Stimulated activated effector memory CD8-positive, alpha-beta T cell treated with anti-CD3 and anti-CD28 coated beads, Interleukin-12 subunit alpha, Interleukin-12 subunit beta, amount 100 ng/mL, for 72 hours (primary cell): Measurements from ENCODE around the gene CD6.
A peak's percentile ranks its signal among the peaks of the same experiment; 100 is the strongest.

ENCODE experiments used
- ATAC-seq: fragments of 150-1000 bp; cut with Tn5 transposase; 2 replicates; pipeline ENCODE4 v1.10.0; 2021
- DNase-seq, 2 donors: peaks; one replicate each; pipeline ENCODE4 v3.0.0; 2021 to 2022; ENCODE audit warnings: low spot score in 2 of 2
- H3K27ac Mint-ChIP-seq: one replicate; pipeline ENCODE4 v1.8.0; 2022; ENCODE audit warnings: mild to moderate bottlenecking, mixed read lengths
- H3K36me3 Mint-ChIP-seq: one replicate; pipeline ENCODE4 v1.8.0; 2022; ENCODE audit warnings: mild to moderate bottlenecking, mixed read lengths
- H3K4me1 Mint-ChIP-seq: one replicate; pipeline ENCODE4 v1.8.0; 2022; ENCODE audit warnings: mixed read lengths
- H3K4me3 Mint-ChIP-seq: one replicate; pipeline ENCODE4 v1.8.0; 2022; ENCODE audit warnings: mild to moderate bottlenecking, mixed read lengths
- H3K9me3 Mint-ChIP-seq: one replicate; pipeline ENCODE4 v1.8.0; 2022; ENCODE audit warnings: mixed read lengths

Gene CD6

GRCh38 chr11:60942970-60943565 lies 28.4 kb upstream of the CD6 start:
- no peak for ATAC-seq
- Mint-ChIP-seq H3K4me3 (no peak overlapping the region), H3K36me3 (peaks cover 10% of the 10 kb centered on the region), H3K4me1 (peaks cover 11% of the 10 kb centered on the region), H3K9me3 (no peaks in the 10 kb centered on the region), H3K27ac (no peak overlapping the region)
- DNase-seq = no peak

- Mint-ChIP-seq H3K4me3 (no peak overlapping the region), H3K4me1 (peaks cover 22% of the 10 kb centered on the region), H3K36me3 (peaks cover 10% of the 10 kb centered on the region), H3K27ac (peak overlapping the region; percentile 2), H3K9me3 (no peaks in the 10 kb centered on the region)
- DNase-seq (no peak), ATAC-seq (peak; percentile 47)
Observed at GRCh38 chr11:60944490-60945294, 26.8 kb upstream of the CD6 start.

GRCh38 chr11:60945295-60945667 lies 26.2 kb upstream of the CD6 start:
- Mint-ChIP-seq H3K27ac (no peak overlapping the region), H3K36me3 (peaks cover 10% of the 10 kb centered on the region), H3K4me1 (peaks cover 22% of the 10 kb centered on the region), H3K4me3 (no peak overlapping the region), H3K9me3 (no peaks in the 10 kb centered on the region)
- ATAC-seq (no peak), DNase-seq (no peak)

GRCh38 chr11:60946601-60947264 lies 24.7 kb upstream of the CD6 start:
- no peak for ATAC-seq

GRCh38 chr11:60947700-60948099 lies 23.8 kb upstream of the CD6 start:
- no peak overlapping the region for H3K27ac Mint-ChIP-seq
- H3K4me3 Mint-ChIP-seq = no peak overlapping the region
- DNase-seq (no peak), ATAC-seq (no peak)
- peaks cover 34% of the 10 kb centered on the region for H3K4me1 Mint-ChIP-seq
- H3K36me3 Mint-ChIP-seq = peaks cover 10% of the 10 kb centered on the region
- no peaks in the 10 kb centered on the region for H3K9me3 Mint-ChIP-seq

More at GRCh38 chr11:60946601-60947264, 24.7 kb upstream of the CD6 start:
- DNase-seq = no peak
- Mint-ChIP-seq H3K36me3 (peaks cover 10% of the 10 kb centered on the region), H3K4me3 (no peak overlapping the region), H3K4me1 (peaks cover 24% of the 10 kb centered on the region), H3K27ac (no peak overlapping the region), H3K9me3 (no peaks in the 10 kb centered on the region)

GRCh38 chr11:60948250-60948649 lies 23.2 kb upstream of the CD6 start:
- H3K27ac Mint-ChIP-seq = no peak overlapping the region
- no peak overlapping the region for H3K4me3 Mint-ChIP-seq

GRCh38 chr11:60950024-60950423 lies 21.5 kb upstream of the CD6 start:
- Mint-ChIP-seq H3K9me3 (no peaks in the 10 kb centered on the region), H3K36me3 (peaks cover 14% of the 10 kb centered on the region), H3K4me3 (peak overlapping the region; percentile 21), H3K27ac (no peak overlapping the region), H3K4me1 (peaks cover 33% of the 10 kb centered on the region)
- DNase-seq (no peak), ATAC-seq (no peak)

More at GRCh38 chr11:60948250-60948649, 23.2 kb upstream of the CD6 start:
- no peak for ATAC-seq
- Mint-ChIP-seq H3K9me3 (no peaks in the 10 kb centered on the region), H3K4me1 (peaks cover 37% of the 10 kb centered on the region), H3K36me3 (peaks cover 10% of the 10 kb centered on the region)
- no peak for DNase-seq

- no peak overlapping the region for H3K27ac Mint-ChIP-seq
- no peaks in the 10 kb centered on the region for H3K9me3 Mint-ChIP-seq
- DNase-seq = no peak
- peaks cover 30% of the 10 kb centered on the region for H3K4me1 Mint-ChIP-seq
- H3K4me3 Mint-ChIP-seq = peak overlapping the region; percentile 73
- peak; percentile 38 for ATAC-seq
- H3K36me3 Mint-ChIP-seq = peaks cover 9% of the 10 kb centered on the region
Observed at GRCh38 chr11:60950933-60951605, 20.4 kb upstream of the CD6 start.

- Mint-ChIP-seq H3K9me3 (no peaks in the 10 kb centered on the region), H3K4me3 (peak overlapping the region; percentile 73), H3K27ac (peak overlapping the region; percentile 84), H3K36me3 (peaks cover 4% of the 10 kb centered on the region), H3K4me1 (peaks cover 30% of the 10 kb centered on the region)
- ATAC-seq = no peak
- DNase-seq = no peak
Observed at GRCh38 chr11:60951606-60951903, 19.9 kb upstream of the CD6 start.

- DNase-seq = no peak
- Mint-ChIP-seq H3K36me3 (peaks cover 4% of the 10 kb centered on the region), H3K4me3 (peak within 1 kb of the TSS; percentile 73), H3K4me1 (peaks cover 30% of the 10 kb centered on the region), H3K9me3 (no peaks in the 10 kb centered on the region), H3K27ac (peak within 1 kb of the TSS; percentile 84)
- ATAC-seq = peak; percentile 71
Observed at GRCh38 chr11:60951904-60952741, 19.4 kb upstream of the CD6 start, which contains the start of gene SLC15A3. SLC15A3 (minus strand) TSS chr11:60952176; CDS start chr11:60951551, 625 bp downstream.

GRCh38 chr11:60952742-60953170 lies 18.7 kb upstream of the CD6 start:
- peaks cover 30% of the 10 kb centered on the region for H3K4me1 Mint-ChIP-seq

GRCh38 chr11:60953781-60954180 lies 17.7 kb upstream of the CD6 start:
- H3K27ac Mint-ChIP-seq = peak overlapping the region; percentile 40
- DNase-seq = no peak
- H3K9me3 Mint-ChIP-seq = no peaks in the 10 kb centered on the region
- peaks cover 4% of the 10 kb centered on the region for H3K36me3 Mint-ChIP-seq
- H3K4me1 Mint-ChIP-seq = peaks cover 26% of the 10 kb centered on the region
- no peak for ATAC-seq
- no peak overlapping the region for H3K4me3 Mint-ChIP-seq

More at GRCh38 chr11:60952742-60953170, 18.7 kb upstream of the CD6 start:
- Mint-ChIP-seq H3K36me3 (peaks cover 4% of the 10 kb centered on the region), H3K9me3 (no peaks in the 10 kb centered on the region), H3K27ac (peak overlapping the region; percentile 84), H3K4me3 (peak overlapping the region; percentile 73)
- ATAC-seq = no peak
- DNase-seq = no peak

GRCh38 chr11:60954421-60954820 lies 17.1 kb upstream of the CD6 start:
- DNase-seq (no peak), ATAC-seq (no peak)
- no peak overlapping the region for H3K4me3 Mint-ChIP-seq
- H3K4me1 Mint-ChIP-seq = peaks cover 20% of the 10 kb centered on the region
- H3K27ac Mint-ChIP-seq = no peak overlapping the region
- no peaks in the 10 kb centered on the region for H3K9me3 Mint-ChIP-seq
- peaks cover 4% of the 10 kb centered on the region for H3K36me3 Mint-ChIP-seq

GRCh38 chr11:60955571-60955970 lies 15.9 kb upstream of the CD6 start:
- peaks cover 20% of the 10 kb centered on the region for H3K4me1 Mint-ChIP-seq
- DNase-seq (no peak), ATAC-seq (no peak)
- no peak overlapping the region for H3K4me3 Mint-ChIP-seq
- no peaks in the 10 kb centered on the region for H3K9me3 Mint-ChIP-seq
- no peak overlapping the region for H3K27ac Mint-ChIP-seq
- H3K36me3 Mint-ChIP-seq = peaks cover 4% of the 10 kb centered on the region
